Measurements from ENCODE around the gene DDX24. TPM values are rescaled to one million over a fixed set of nuclear protein-coding genes. Genes with fewer than 3 reads are reported as not detected.

DDX24 gene
- total RNA-seq, 1 experiment from 2014 or later = 203 TPM

- no peaks in the 10 kb centered on the region for H3K36me3 ChIP-seq (ENCODE audit: insufficient read depth, low read length, poor library complexity, severe bottlenecking)
- DNase-seq (ENCODE audit: low spot score) = no peak
- intact Hi-C loops (cut with micrococcal nuclease; ENCODE audit: unreplicated experiment) = no loop called here
- no peaks in the 10 kb centered on the region for H3K27me3 ChIP-seq (replicated peaks; ENCODE audit: insufficient read depth, low read depth, low read length, poor library complexity)
- H3K27ac ChIP-seq (ENCODE audit: low read depth, low read length, poor library complexity, severe bottlenecking) = no peak overlapping the region
- H3K9me3 ChIP-seq (ENCODE audit: low read depth, low read length, poor library complexity, severe bottlenecking) = no peaks in the 10 kb centered on the region
- POLR2A ChIA-PET (ENCODE audit: low non-redundant PET) = no interaction called here
- TF ChIP-seq EZH2 (IDR thresholded peaks at IDR 0.05; ENCODE audit: borderline replicate concordance, low read depth, low read length, poor library complexity, severe bottlenecking) (no peak), CTCF (conservative IDR thresholded peaks at IDR 0.05; ENCODE audit: low read depth, low read length) (no peak)
- BruUV-seq (replicated peaks) = no TSS peak
- CTCF ChIA-PET = no interaction called here
- peaks cover 5% of the 10 kb centered on the region for H3K4me1 ChIP-seq (ENCODE audit: insufficient read depth, low read length, poor library complexity, severe bottlenecking)
- no peak overlapping the region for H3K4me3 ChIP-seq (ENCODE audit: low read depth, low read length, poor library complexity, severe bottlenecking)
These were observed 45.3 kb upstream of the DDX24 start for GRCh38 chr14:94126419-94126677.

- intact Hi-C loops (cut with micrococcal nuclease; ENCODE audit: unreplicated experiment) = no loop called here
These were observed 44.8 kb upstream of the DDX24 start for GRCh38 chr14:94125659-94126418.

GRCh38 chr14:94124582-94125377 is 43.8 kb upstream of the DDX24 start:
- Histone ChIP-seq H3K4me1 (ENCODE audit: insufficient read depth, low read length, poor library complexity, severe bottlenecking) (no peaks in the 10 kb centered on the region), H3K27ac (ENCODE audit: low read depth, low read length, poor library complexity, severe bottlenecking) (no peak overlapping the region), H3K9me3 (ENCODE audit: low read depth, low read length, poor library complexity, severe bottlenecking) (no peaks in the 10 kb centered on the region), H3K36me3 (ENCODE audit: insufficient read depth, low read length, poor library complexity, severe bottlenecking) (no peaks in the 10 kb centered on the region), H3K4me3 (ENCODE audit: low read depth, low read length, poor library complexity, severe bottlenecking) (no peak overlapping the region), H3K27me3 (replicated peaks; ENCODE audit: insufficient read depth, low read depth, low read length, poor library complexity) (no peaks in the 10 kb centered on the region)
- POLR2A ChIA-PET (ENCODE audit: low non-redundant PET) = interaction anchor here (0.5 kb wide), 1 partner anchor 17 kb away, joined by 3 read pairs; no protein-coding TSS in a partner anchor
- DNase-seq (ENCODE audit: low spot score) = no peak
- TF ChIP-seq CTCF (conservative IDR thresholded peaks at IDR 0.05; ENCODE audit: low read depth, low read length) (no peak), EZH2 (IDR thresholded peaks at IDR 0.05; ENCODE audit: borderline replicate concordance, low read depth, low read length, poor library complexity, severe bottlenecking) (no peak)
- intact Hi-C loops (cut with micrococcal nuclease; ENCODE audit: unreplicated experiment) = no loop called here
- BruUV-seq (replicated peaks) = no TSS peak
- CTCF ChIA-PET = no interaction called here

More at GRCh38 chr14:94125659-94126418, 44.8 kb upstream of the DDX24 start:
- ChIA-PET CTCF (no interaction called here), POLR2A (ENCODE audit: low non-redundant PET) (interaction anchor here (0.5 to 0.7 kb wide), 2 partner anchors 11 to 16 kb away, joined by 3 to 6 read pairs; no protein-coding TSS in a partner anchor)
- no TSS peak for BruUV-seq (replicated peaks)
- peaks cover 5% of the 10 kb centered on the region for H3K4me1 ChIP-seq (ENCODE audit: insufficient read depth, low read length, poor library complexity, severe bottlenecking)
- no peak for TF ChIP-seq EZH2 (IDR thresholded peaks at IDR 0.05; ENCODE audit: borderline replicate concordance, low read depth, low read length, poor library complexity, severe bottlenecking)
- no peak for TF ChIP-seq CTCF (conservative IDR thresholded peaks at IDR 0.05; ENCODE audit: low read depth, low read length)
- H3K27ac ChIP-seq (ENCODE audit: low read depth, low read length, poor library complexity, severe bottlenecking) = no peak overlapping the region
- H3K4me3 ChIP-seq (ENCODE audit: low read depth, low read length, poor library complexity, severe bottlenecking) = no peak overlapping the region
- DNase-seq (ENCODE audit: low spot score) = no peak
- H3K36me3 ChIP-seq (ENCODE audit: insufficient read depth, low read length, poor library complexity, severe bottlenecking) = no peaks in the 10 kb centered on the region
- H3K9me3 ChIP-seq (ENCODE audit: low read depth, low read length, poor library complexity, severe bottlenecking) = no peaks in the 10 kb centered on the region
- no peaks in the 10 kb centered on the region for H3K27me3 ChIP-seq (replicated peaks; ENCODE audit: insufficient read depth, low read depth, low read length, poor library complexity)

Measured in A673 (cell line).